Esophagus squamous epithelium (tissue), 5 donors: ENCODE results near the gene DAGLB. TPM values are rescaled to one million over a fixed set of nuclear protein-coding genes. Genes with fewer than 3 reads are reported as not detected.

ENCODE experiments used
- DNase-seq: peaks from one replicate; lab custom pipeline; 2025; lab: John Stamatoyannopoulos, UW
- H3K27ac ChIP-seq, 4 donors: fragments of 200-600 bp; sonication (generic); one replicate each; pipeline ENCODE4 v1.5.1; 2016 to 2019; ENCODE audit warnings: mild to moderate bottlenecking in 1 of 4
- H3K27me3 ChIP-seq, 4 donors: fragments of 200-600 bp; sonication (generic); 1 replicate in 3 of 4; 2 replicates in 1 of 4; pipeline versions ENCODE4 v1.5.1 to v1.6.0; 2017 to 2021; ENCODE audit warnings: antibody characterized with exemption in 1 of 4
- H3K36me3 ChIP-seq, 3 donors: fragments of 200-600 bp; sonication (generic); one replicate each; pipeline ENCODE4 v1.5.1; 2016 to 2019
- H3K4me1 ChIP-seq, 3 donors: fragments of 200-600 bp; sonication (generic); one replicate each; pipeline ENCODE4 v1.5.1; 2017 to 2019
- H3K4me3 ChIP-seq, 4 donors: fragments of 200-600 bp; sonication (generic); 1 replicate in 3 of 4; 2 replicates in 1 of 4; pipeline ENCODE4 v1.5.1; 2016 to 2019; ENCODE audit warnings: mild to moderate bottlenecking in 2 of 4, moderate library complexity in 1 of 4
- H3K9me3 ChIP-seq, 3 donors: fragments of 200-600 bp; sonication (generic); one replicate each; pipeline ENCODE4 v1.5.1; 2016 to 2019
- POLR2A ChIP-seq, 4 donors: fragments of 450-650 bp; IDR thresholded peaks; one replicate each; pipeline ENCODE4 v1.6.1; 2017; ENCODE audit warnings: antibody characterized with exemption in 4 of 4, mild to moderate bottlenecking in 4 of 4, moderate library complexity in 3 of 4
- WGBS, 2 donors: methylation state at CpG; one replicate each; pipeline ENCODE4 v1.1.5; 2018; 5-methylcytosine and 5-hydroxymethylcytosine counted together
- intact Hi-C: fragments of 100-400 bp; cut with DNase I; formaldehyde crosslinking; loops from one replicate; pipeline ENCODE4 v1.15.0; 2022
- total RNA-seq, 4 donors: library from RNA; depleted of rRNA; stranded (reverse); fragments of >200 nt; gene quantifications; one replicate each; pipeline ENCODE4 v1.1.0, GENCODE V29; 2016
- TF ChIP-seq, protein P1 (sequence below), 6 experiments: fragments of 450-650 bp in 4 of 6; fragments of 200-600 bp in 2 of 6; sonication (generic) in 2 of 6; IDR thresholded peaks; one replicate each; pipeline ENCODE4 v1.5.1; 2016 to 2019; ENCODE audit warnings: antibody characterized with exemption in 6 of 6, mild to moderate bottlenecking in 4 of 6, moderate library complexity in 4 of 6
- donor health status: DM: yes; HTN: yes; CAD: no.

DAGLB gene
- total RNA-seq, 4 donors from 2014 or later: 7.1 to 12.4 (median 10.6) TPM

GRCh38 chr7:6437251-6437650 lies 10.5 kb downstream of the DAGLB start:
- 71 to 76% methylated on average over 6 of the region's 6 CpGs for WGBS, 2 donors
- Histone ChIP-seq H3K27ac (peak overlapping the region in 1 of 4 donors; percentile 6), H3K36me3 (peaks cover 0 to 60% (median 0%) of the 10 kb centered on the region in 3 donors), H3K4me3 (no peak overlapping the region), H3K9me3 (no peaks in the 10 kb centered on the region), H3K27me3 (no peaks in the 10 kb centered on the region), H3K4me1 (peaks cover 7 to 60% (median 7%) of the 10 kb centered on the region in 3 donors)
- TF ChIP-seq, protein P1, sequence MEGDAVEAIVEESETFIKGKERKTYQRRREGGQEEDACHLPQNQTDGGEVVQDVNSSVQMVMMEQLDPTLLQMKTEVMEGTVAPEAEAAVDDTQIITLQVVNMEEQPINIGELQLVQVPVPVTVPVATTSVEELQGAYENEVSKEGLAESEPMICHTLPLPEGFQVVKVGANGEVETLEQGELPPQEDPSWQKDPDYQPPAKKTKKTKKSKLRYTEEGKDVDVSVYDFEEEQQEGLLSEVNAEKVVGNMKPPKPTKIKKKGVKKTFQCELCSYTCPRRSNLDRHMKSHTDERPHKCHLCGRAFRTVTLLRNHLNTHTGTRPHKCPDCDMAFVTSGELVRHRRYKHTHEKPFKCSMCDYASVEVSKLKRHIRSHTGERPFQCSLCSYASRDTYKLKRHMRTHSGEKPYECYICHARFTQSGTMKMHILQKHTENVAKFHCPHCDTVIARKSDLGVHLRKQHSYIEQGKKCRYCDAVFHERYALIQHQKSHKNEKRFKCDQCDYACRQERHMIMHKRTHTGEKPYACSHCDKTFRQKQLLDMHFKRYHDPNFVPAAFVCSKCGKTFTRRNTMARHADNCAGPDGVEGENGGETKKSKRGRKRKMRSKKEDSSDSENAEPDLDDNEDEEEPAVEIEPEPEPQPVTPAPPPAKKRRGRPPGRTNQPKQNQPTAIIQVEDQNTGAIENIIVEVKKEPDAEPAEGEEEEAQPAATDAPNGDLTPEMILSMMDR (IDR thresholded peaks at IDR 0.05): no peak
- no peak for TF ChIP-seq POLR2A (IDR thresholded peaks at IDR 0.05)
- no peak for DNase-seq
- intact Hi-C loops: no loop called here

DNA sequence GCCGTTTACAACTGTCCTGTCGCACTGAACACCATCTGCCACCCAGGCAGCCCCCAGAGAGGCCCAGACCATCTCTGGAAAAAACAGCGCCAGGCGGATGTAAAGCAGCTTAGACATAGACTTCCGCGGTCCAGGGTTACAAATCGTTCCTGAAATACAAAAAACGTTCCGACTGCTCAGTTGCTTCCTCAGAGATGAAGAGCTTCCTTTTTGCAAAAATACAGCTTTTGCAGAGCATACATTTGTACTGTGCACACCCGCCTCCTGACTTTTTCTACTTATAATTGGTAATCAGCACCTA lies 11.4 kb downstream of the DAGLB start:
- Histone ChIP-seq H3K27me3 (no peaks in the 10 kb centered on the region), H3K27ac (peak overlapping the region; percentile 33 to 68 (median 48)), H3K36me3 (peaks cover 0 to 60% (median 7%) of the 10 kb centered on the region in 3 donors), H3K4me3 (no peak overlapping the region), H3K9me3 (no peaks in the 10 kb centered on the region), H3K4me1 (peaks cover 7 to 55% (median 7%) of the 10 kb centered on the region in 3 donors)
- TF ChIP-seq POLR2A (IDR thresholded peaks at IDR 0.05): no peak
- TF ChIP-seq, protein P1 (IDR thresholded peaks at IDR 0.05): no peak
- no peak for DNase-seq
- 71 to 81% methylated on average over 10 of the region's 10 CpGs for WGBS, 2 donors
- intact Hi-C loops: no loop called here

DNA sequence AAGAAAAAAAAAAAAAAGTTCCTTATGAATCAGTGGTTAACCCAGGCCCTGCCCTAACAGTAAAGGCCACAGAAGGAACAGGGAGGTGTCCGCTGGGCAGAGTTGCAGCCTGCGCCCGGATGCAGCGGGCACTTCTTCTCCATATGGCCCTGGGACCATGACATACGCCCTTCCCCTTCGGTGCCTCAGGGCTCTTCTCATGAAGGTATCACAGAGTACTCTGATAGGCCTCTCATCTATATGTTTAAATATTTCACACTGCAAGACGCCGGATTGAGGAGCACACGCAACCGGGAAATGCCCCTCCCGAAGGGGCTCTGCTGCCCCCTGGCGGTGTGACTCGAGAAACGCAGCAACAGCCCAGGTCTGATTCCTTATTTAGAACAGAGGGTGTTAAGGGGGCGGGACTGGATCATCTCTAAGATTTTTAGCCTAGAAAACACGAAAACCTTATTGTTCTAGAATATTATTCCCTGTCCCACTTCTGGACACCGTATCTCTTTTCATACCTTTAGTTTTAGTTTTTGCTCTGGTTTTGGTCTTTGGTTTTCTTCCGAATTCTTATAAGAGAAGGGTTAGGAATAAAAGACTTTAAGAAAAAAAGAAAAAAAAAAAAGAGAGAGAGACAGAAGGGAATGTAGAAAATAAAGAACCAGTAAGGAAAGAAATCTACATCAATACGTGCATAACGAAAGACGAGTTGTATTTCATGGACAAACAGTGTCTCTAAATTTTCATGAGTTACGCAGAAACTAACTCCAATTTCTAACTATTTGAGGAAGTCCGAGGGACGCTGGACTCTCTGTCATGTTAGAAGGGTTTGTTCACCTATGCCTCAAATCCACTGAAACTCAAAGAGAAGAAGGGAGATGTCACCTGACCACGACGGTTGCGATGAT lies 12.0 kb downstream of the DAGLB start:
- H3K36me3 ChIP-seq: peaks cover 0 to 60% (median 9%) of the 10 kb centered on the region in 3 donors
- no peaks in the 10 kb centered on the region for H3K27me3 ChIP-seq
- H3K9me3 ChIP-seq: no peaks in the 10 kb centered on the region
- H3K4me3 ChIP-seq: peak overlapping the region in 3 of 4 donors; percentile 2 to 39 (median 23)
- DNase-seq: no peak
- H3K4me1 ChIP-seq: peaks cover 7 to 55% (median 7%) of the 10 kb centered on the region in 3 donors
- peak overlapping the region; percentile 33 to 68 (median 47) for H3K27ac ChIP-seq
- peak in 1 of 4 donors; percentile 16 for TF ChIP-seq POLR2A (IDR thresholded peaks at IDR 0.05)
- TF ChIP-seq, protein P1 (IDR thresholded peaks at IDR 0.05): peak; percentile 89 to 97 (median 94)
- intact Hi-C loops: no loop called here
- WGBS, 2 donors: 34 to 53% methylated on average over 19 to 27 of the region's 27 CpGs

DNA sequence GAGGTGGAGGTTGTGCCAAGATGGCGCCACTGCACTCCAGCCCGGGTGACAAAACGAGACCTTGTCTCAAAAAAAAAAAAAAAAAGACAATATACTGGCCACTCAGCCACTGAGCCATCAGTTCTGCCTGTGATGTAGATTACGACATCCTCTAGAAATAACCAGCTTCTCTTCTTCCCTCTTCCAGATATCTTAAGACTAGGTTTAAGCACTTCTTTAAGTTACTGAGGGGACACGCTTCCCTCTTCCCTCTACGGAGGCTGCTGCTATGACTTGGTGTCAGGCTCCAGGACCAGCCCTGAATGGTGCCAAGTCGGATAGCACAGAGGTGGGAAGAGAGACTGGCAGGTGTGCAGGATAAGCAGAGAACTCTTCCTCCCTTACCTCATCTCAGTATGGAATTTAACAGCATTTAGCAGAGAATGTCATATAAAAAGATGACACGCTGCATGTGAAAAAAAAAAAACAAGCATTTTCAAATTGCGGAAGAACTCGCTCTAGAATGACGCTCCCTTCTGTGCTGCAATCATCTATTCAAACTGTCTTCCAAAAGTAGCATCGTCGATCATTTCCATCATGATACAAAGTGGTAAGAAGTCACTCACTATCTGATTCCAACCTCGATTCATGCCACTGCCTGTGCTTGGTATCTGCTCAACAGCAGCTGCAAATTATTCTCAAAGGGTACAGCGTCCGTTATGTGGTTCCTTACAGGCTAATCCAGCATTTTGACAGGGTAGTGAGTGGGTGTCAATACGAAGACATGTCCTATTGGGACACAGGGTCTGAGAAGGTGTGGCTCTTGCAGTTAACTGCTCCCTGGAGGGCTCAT lies 13.8 kb downstream of the DAGLB start:
- no peaks in the 10 kb centered on the region for H3K27me3 ChIP-seq
- H3K4me1 ChIP-seq: peaks cover 7 to 55% (median 7%) of the 10 kb centered on the region in 3 donors
- intact Hi-C loops: no loop called here
- no peak overlapping the region for H3K4me3 ChIP-seq
- H3K27ac ChIP-seq: peak overlapping the region; percentile 18 to 75 (median 52)
- H3K9me3 ChIP-seq: no peaks in the 10 kb centered on the region
- H3K36me3 ChIP-seq: peaks cover 0 to 64% (median 9%) of the 10 kb centered on the region in 3 donors
- TF ChIP-seq, protein P1 (IDR thresholded peaks at IDR 0.05): no peak
- peak in 1 of 4 donors; percentile 10 for TF ChIP-seq POLR2A (IDR thresholded peaks at IDR 0.05)
- no peak for DNase-seq
- 81 to 85% methylated on average over 16 to 17 of the region's 17 CpGs for WGBS, 2 donors
